Peyer's patch (tissue), 4 donors: ENCODE measurements around the gene NDUFC1.

Experiments
- POLR2A ChIP-seq, 2 donors: fragments of 450-650 bp; IDR thresholded peaks; one replicate each; pipeline ENCODE4 v1.5.1; 2017; ENCODE audit warnings: antibody characterized with exemption in 2 of 2, mild to moderate bottlenecking in 2 of 2, moderate library complexity in 2 of 2
- TF ChIP-seq, protein P1 (sequence below), 6 experiments: fragments of 450-650 bp in 4 of 6; fragments of 200-600 bp in 2 of 6; sonication (generic) in 1 of 6; IDR thresholded peaks; one replicate each; pipeline ENCODE4 v1.5.1; 2017 to 2019; ENCODE audit warnings: antibody characterized with exemption in 6 of 6, mild to moderate bottlenecking in 3 of 6, moderate library complexity in 1 of 6

DNA sequence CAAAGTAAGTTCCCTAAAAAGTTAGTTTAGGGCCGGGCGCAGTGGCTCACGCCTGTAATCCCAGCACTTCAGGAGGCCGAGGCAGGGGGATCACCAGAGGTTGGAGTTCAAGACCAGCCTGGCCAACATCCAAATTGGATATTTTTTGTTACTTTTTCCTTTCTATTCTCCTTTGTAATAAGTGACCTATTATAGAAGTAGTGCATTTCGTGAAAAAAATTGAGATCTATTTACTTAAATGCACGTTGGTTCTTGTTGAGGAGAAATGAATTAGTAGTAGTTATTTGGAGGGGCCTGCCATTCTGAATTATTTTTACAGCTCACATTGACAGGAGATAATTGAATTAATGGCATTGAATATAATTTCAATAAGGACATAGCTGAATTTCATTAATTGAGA, 22.3 kb upstream of the NDUFC1 start:
- no peak for TF ChIP-seq POLR2A (IDR thresholded peaks at IDR 0.05)
- TF ChIP-seq, protein P1, sequence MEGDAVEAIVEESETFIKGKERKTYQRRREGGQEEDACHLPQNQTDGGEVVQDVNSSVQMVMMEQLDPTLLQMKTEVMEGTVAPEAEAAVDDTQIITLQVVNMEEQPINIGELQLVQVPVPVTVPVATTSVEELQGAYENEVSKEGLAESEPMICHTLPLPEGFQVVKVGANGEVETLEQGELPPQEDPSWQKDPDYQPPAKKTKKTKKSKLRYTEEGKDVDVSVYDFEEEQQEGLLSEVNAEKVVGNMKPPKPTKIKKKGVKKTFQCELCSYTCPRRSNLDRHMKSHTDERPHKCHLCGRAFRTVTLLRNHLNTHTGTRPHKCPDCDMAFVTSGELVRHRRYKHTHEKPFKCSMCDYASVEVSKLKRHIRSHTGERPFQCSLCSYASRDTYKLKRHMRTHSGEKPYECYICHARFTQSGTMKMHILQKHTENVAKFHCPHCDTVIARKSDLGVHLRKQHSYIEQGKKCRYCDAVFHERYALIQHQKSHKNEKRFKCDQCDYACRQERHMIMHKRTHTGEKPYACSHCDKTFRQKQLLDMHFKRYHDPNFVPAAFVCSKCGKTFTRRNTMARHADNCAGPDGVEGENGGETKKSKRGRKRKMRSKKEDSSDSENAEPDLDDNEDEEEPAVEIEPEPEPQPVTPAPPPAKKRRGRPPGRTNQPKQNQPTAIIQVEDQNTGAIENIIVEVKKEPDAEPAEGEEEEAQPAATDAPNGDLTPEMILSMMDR (IDR thresholded peaks at IDR 0.05), result no peak
